ENCODE measurements around the gene STEAP1B. TPM values are rescaled to one million over a fixed set of nuclear protein-coding genes. Genes with fewer than 3 reads are reported as not detected.

Gene STEAP1B
- polyA plus RNA-seq, 1 of the 3 experiments (the other 2 are of a cell fraction): 14.7 TPM

GRCh38 chr7:22447762-22448161 is 52.2 kb downstream of the STEAP1B start:
- TF ChIP-seq FOSL2 (IDR thresholded peaks at IDR 0.05; ENCODE audit: borderline replicate concordance, low read depth) (no peak), RCOR1 (IDR thresholded peaks at IDR 0.05; ENCODE audit: low read length) (no peak), MAX (IDR thresholded peaks at IDR 0.05; ENCODE audit: low read depth) (no peak), SMC3 (IDR thresholded peaks at IDR 0.05; ENCODE audit: low read depth, low read length) (no peak), FOXJ3 (CRISPR knock-in tag; IDR thresholded peaks at IDR 0.05) (no peak), CTCF (IDR thresholded peaks at IDR 0.05) (no peak), NRF1 (IDR thresholded peaks at IDR 0.05; ENCODE audit: low read depth, low read length) (no peak), PBX3 (IDR thresholded peaks at IDR 0.05) (no peak), CHD2 (IDR thresholded peaks at IDR 0.05; ENCODE audit: low read length, partially characterized antibody) (no peak), REST (IDR thresholded peaks at IDR 0.05; ENCODE audit: low read depth, low read length) (no peak), TCF12 (IDR thresholded peaks at IDR 0.05) (no peak), IRF3 (IDR thresholded peaks at IDR 0.05; ENCODE audit: low read depth, low read length) (no peak), TAF1 (IDR thresholded peaks at IDR 0.05; ENCODE audit: borderline replicate concordance, low read depth, low read length) (no peak), NFIC (IDR thresholded peaks at IDR 0.05; ENCODE audit: borderline replicate concordance) (no peak), JUND (IDR thresholded peaks at IDR 0.05) (no peak)
- Histone ChIP-seq H4K20me1 (ENCODE audit: insufficient read depth) (no peaks in the 10 kb centered on the region), H3K4me3 (ENCODE audit: low read depth in 2 of 2, low read length in 1 of 2) (no peak overlapping the region), H3K9me2 (no peaks in the 10 kb centered on the region), H3K36me3 (replicated peaks in 1 of 2; ENCODE audit: control insufficient read depth in 1 of 2, insufficient read depth in 2 of 2, low read length in 1 of 2) (peaks cover 0 to 28% of the 10 kb centered on the region in 2 experiments), H3K4me1 (ENCODE audit: control insufficient read depth in 1 of 2, insufficient read depth in 2 of 2, low read depth in 1 of 2, low read length in 1 of 2) (no peaks in the 10 kb centered on the region; a peak in 1 of 4 replicates), H2AFZ (ENCODE audit: low read depth) (no peak overlapping the region), H3K27ac (ENCODE audit: low read depth in 2 of 2, low read length in 1 of 2) (no peak overlapping the region), H3K79me2 (ENCODE audit: insufficient read depth) (no peaks in the 10 kb centered on the region), H3K9me3 (no peaks in the 10 kb centered on the region), H3K9ac (no peak overlapping the region), H3K27me3 (ENCODE audit: insufficient read depth) (no peaks in the 10 kb centered on the region), H3K4me2 (no peak overlapping the region), H3F3A (replicated peaks; ENCODE audit: insufficient read depth) (peaks cover 3% of the 10 kb centered on the region)
- POLR2A ChIA-PET: no interaction called here
- CTCF ChIA-PET: interaction anchor here (1.0 kb wide), 1 partner anchor 10 kb away, joined by 3 read pairs; no protein-coding TSS in a partner anchor
- WGBS (ENCODE audit: low lambda C conversion rate): 76% methylated on average over 3 of the region's 3 CpGs
- DNase-seq: no peak
